Gastrocnemius medialis (tissue), 4 donors: ENCODE results near the gene USH2A.

Experiments used
- POLR2A ChIP-seq, 2 donors: fragments of 450-650 bp; IDR thresholded peaks; one replicate each; pipeline ENCODE4 v1.6.1; 2017; ENCODE audit warnings: antibody characterized with exemption in 2 of 2, mild to moderate bottlenecking in 2 of 2, moderate library complexity in 2 of 2
- TF ChIP-seq, protein P1 (sequence below), 5 experiments: fragments of 450-650 bp in 3 of 5; fragments of 200-600 bp in 2 of 5; sonication (generic) in 2 of 5; IDR thresholded peaks in 4 of 5; conservative IDR thresholded peaks in 1 of 5; 1 replicate in 4 of 5; 2 replicates in 1 of 5; pipeline ENCODE4 v1.5.1; 2016 to 2019; ENCODE audit warnings: antibody characterized with exemption in 5 of 5, mild to moderate bottlenecking in 3 of 5, moderate library complexity in 3 of 5

DNA sequence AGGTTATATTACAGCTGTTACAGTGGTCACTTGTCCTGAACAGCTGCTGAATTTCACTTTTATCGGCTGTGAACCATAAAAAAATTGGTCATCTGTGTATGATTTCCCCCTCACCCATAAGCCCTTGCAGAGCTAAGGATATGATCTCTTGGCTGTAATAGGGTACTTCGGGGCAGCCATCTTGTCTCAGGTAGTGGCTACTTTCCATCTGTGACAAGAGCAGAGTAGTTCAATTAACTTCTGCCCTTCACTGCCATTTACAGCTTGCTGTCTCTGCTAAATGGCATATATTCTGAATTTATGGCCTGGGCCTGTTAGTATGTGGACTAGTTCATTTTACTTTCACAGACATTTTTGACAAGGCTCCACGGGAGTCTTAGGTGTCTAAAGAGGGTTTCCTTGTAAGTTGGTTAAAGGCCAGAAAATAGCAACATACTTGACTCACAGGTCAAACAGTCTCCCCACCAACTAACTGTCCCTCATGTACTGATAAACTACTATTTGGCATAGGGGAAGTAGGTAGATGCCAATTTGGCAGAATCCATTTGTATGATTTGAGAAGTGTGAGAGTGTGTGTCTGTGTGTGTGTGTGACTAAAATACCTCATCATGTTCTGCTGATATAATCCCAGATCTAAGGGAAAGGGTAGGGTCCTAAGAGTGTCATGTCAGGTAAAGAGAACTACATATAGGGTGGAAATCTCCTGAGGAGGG lies 704.5 kb downstream of the USH2A start:
- no peak for TF ChIP-seq POLR2A (IDR thresholded peaks at IDR 0.05)
- TF ChIP-seq, protein P1, sequence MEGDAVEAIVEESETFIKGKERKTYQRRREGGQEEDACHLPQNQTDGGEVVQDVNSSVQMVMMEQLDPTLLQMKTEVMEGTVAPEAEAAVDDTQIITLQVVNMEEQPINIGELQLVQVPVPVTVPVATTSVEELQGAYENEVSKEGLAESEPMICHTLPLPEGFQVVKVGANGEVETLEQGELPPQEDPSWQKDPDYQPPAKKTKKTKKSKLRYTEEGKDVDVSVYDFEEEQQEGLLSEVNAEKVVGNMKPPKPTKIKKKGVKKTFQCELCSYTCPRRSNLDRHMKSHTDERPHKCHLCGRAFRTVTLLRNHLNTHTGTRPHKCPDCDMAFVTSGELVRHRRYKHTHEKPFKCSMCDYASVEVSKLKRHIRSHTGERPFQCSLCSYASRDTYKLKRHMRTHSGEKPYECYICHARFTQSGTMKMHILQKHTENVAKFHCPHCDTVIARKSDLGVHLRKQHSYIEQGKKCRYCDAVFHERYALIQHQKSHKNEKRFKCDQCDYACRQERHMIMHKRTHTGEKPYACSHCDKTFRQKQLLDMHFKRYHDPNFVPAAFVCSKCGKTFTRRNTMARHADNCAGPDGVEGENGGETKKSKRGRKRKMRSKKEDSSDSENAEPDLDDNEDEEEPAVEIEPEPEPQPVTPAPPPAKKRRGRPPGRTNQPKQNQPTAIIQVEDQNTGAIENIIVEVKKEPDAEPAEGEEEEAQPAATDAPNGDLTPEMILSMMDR (IDR thresholded peaks at IDR 0.05 in 4 of 5, conservative IDR thresholded peaks at IDR 0.05 in 1 of 5) = no peak
